DND-41 (cell line): ENCODE results near the gene EDRF1.

Experiments
- EZH2 ChIP-seq: IDR thresholded peaks from 3 replicates; pipeline ENCODE4 v1.6.1; 2012; ENCODE audit warnings: borderline replicate concordance, low read depth, mild to moderate bottlenecking, moderate library complexity, low read length, inconsistent platforms; ENCODE audit not compliant: severe bottlenecking
- TF ChIP-seq, protein P1 (sequence below): IDR thresholded peaks from 2 replicates; pipeline ENCODE4 v1.5.1; 2012; ENCODE audit warnings: borderline replicate concordance, low read length, moderate library complexity, mild to moderate bottlenecking; ENCODE audit not compliant: poor library complexity, severe bottlenecking; ENCODE audit errors: extremely low read depth

- TF ChIP-seq, protein P1, sequence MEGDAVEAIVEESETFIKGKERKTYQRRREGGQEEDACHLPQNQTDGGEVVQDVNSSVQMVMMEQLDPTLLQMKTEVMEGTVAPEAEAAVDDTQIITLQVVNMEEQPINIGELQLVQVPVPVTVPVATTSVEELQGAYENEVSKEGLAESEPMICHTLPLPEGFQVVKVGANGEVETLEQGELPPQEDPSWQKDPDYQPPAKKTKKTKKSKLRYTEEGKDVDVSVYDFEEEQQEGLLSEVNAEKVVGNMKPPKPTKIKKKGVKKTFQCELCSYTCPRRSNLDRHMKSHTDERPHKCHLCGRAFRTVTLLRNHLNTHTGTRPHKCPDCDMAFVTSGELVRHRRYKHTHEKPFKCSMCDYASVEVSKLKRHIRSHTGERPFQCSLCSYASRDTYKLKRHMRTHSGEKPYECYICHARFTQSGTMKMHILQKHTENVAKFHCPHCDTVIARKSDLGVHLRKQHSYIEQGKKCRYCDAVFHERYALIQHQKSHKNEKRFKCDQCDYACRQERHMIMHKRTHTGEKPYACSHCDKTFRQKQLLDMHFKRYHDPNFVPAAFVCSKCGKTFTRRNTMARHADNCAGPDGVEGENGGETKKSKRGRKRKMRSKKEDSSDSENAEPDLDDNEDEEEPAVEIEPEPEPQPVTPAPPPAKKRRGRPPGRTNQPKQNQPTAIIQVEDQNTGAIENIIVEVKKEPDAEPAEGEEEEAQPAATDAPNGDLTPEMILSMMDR, result no peak
- TF ChIP-seq EZH2, result no peak
Measured at GRCh38 chr10:125783408-125783807, 63.9 kb downstream of the EDRF1 start.
